Thyroid gland (tissue), 4 donors: ENCODE data around the gene TMEM44.

Source experiments
- CTCF ChIP-seq, 6 experiments: fragments of 200-600 bp in 3 of 6; fragments of 450-650 bp in 3 of 6; sonication (generic) in 3 of 6; IDR thresholded peaks; one replicate each; pipeline ENCODE4 v1.5.1; 2016 to 2019; ENCODE audit warnings: antibody characterized with exemption in 6 of 6, mild to moderate bottlenecking in 2 of 6, inconsistent platforms in 1 of 6, moderate library complexity in 1 of 6
- POLR2A ChIP-seq, 2 donors: fragments of 450-650 bp; IDR thresholded peaks; one replicate each; pipeline ENCODE4 v1.6.1; 2017; ENCODE audit warnings: antibody characterized with exemption in 2 of 2, mild to moderate bottlenecking in 2 of 2, moderate library complexity in 1 of 2

DNA sequence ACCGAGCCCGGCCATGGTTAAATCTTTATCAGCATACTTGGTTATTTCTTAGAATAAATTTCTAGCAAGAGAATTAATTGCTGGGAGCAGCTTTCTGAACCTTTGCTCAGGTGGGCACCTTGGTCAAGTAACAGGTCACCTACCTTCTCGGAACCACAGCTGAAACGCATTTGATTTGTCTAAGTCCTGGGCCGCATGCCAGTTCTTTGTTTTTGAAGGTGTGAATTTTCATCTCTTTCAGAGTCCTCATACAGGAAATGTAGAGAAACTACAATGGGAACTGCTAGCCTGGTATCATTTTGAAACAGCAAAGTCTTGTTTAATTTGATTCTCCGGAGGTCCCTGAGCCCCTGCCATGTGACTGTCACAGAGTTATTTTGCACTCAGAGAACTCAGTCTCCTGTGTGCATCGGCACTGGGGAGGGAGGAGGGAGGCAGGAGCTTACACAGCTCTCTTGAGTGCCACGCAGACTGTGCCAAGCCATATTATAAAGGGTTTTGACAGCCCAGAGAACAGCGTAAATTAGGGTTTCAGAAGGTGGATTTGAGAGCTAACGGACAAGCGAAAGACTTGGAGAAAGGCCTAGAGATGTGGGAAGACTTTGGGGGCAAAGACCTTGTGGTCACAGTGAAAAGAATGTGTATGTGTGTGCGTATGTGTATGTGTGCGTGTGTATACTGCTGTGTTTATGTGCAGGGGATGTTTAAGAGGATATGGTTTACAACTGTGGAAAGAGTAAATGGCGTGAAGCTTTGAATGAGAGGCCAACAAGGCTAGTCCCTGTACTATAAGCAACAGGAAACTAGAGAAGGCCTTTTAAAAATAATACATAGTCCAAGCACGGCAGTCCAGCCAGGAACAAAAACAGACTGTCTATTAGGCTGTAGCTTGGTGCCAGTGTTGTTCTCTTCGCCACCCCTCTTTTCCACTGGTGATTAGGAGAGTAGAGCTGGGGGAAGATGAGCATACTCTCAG is 84.6 kb downstream of the TMEM44 start:
- peak in 1 of 6 experiments; percentile 9 for TF ChIP-seq CTCF (IDR thresholded peaks at IDR 0.05)
- no peak for TF ChIP-seq POLR2A (IDR thresholded peaks at IDR 0.05)
